ENCODE measurements around the gene SLC26A4.

- TF ChIP-seq CTCF (conservative IDR thresholded peaks at IDR 0.05 in 1 of 2, IDR thresholded peaks at IDR 0.05 in 1 of 2; ENCODE audit: low read depth in 1 of 2, low read length in 2 of 2): no peak
- TF ChIP-seq EZH2 (IDR thresholded peaks at IDR 0.05; ENCODE audit: low read length, missing control alignments): no peak
Measured at GRCh38 chr7:107708956-107709355, 48.3 kb downstream of the SLC26A4 start.

Data from fibroblast of lung (primary cell).